OCI-LY7 (cell line): ENCODE measurements around the gene HELB. TPM values are rescaled to one million over a fixed set of nuclear protein-coding genes. Genes with fewer than 3 reads are reported as not detected.

Experiments
- BruUV-seq: library from RNA; stranded (reverse); fragments of 400-500 nt; replicated peaks from 2 replicates; lab custom pipeline; 2021; lab: Mats Ljungman, UMichigan
- CTCF ChIA-PET: fragments of 300-600 bp; sonication (Branson Sonifier 250); formaldehyde crosslinking; loops from one replicate; lab custom pipeline; 2022; ENCODE audit warnings: antibody characterized with exemption; ENCODE audit not compliant: unreplicated experiment; lab: Charles Lee
- POLR2A ChIA-PET: fragments of 300-600 bp; sonication (Branson Sonifier 250); formaldehyde crosslinking; loops from one replicate; lab custom pipeline; 2022; ENCODE audit warnings: antibody characterized with exemption; lab: Charles Lee
- DNase-seq: peaks from one replicate; pipeline ENCODE4 v3.0.0-alpha.2; 2015; ENCODE audit warnings: low spot score
- H2AFZ ChIP-seq: fragments of 200-600 bp; sonication (generic), shearing (Covaris generic); 2 replicates; pipeline ENCODE4 v1.6.1; 2014; ENCODE audit warnings: mild to moderate bottlenecking, antibody characterized with exemption, low read length, moderate library complexity
- H3K27ac ChIP-seq: fragments of 200-600 bp; sonication (generic); 2 replicates; pipeline ENCODE4 v1.5.1; 2014; ENCODE audit warnings: mixed run types, low read depth, mild to moderate bottlenecking, moderate library complexity, low read length, inconsistent platforms; ENCODE audit not compliant: poor library complexity, severe bottlenecking
- H3K36me3 ChIP-seq: fragments of 200-600 bp; sonication (generic); 2 replicates; pipeline ENCODE4 v1.6.1; 2014; ENCODE audit warnings: mild to moderate bottlenecking, antibody characterized with exemption, low read length, moderate library complexity, mixed read lengths; ENCODE audit not compliant: insufficient read depth
- H3K4me1 ChIP-seq: fragments of 200-600 bp; sonication (generic); 2 replicates; pipeline ENCODE4 v1.5.1; 2014; ENCODE audit warnings: mild to moderate bottlenecking, low read length; ENCODE audit not compliant: insufficient read depth, poor library complexity, severe bottlenecking
- H3K4me2 ChIP-seq: fragments of 200-600 bp; sonication (generic); 2 replicates; pipeline ENCODE4 v1.6.1; 2014; ENCODE audit warnings: mild to moderate bottlenecking, low read length
- H3K4me3 ChIP-seq: fragments of 200-600 bp; sonication (generic); 2 replicates; pipeline ENCODE4 v1.5.1; 2014; ENCODE audit warnings: mild to moderate bottlenecking, low read depth, low read length; ENCODE audit not compliant: poor library complexity, severe bottlenecking
- H3K79me2 ChIP-seq: fragments of 200-600 bp; sonication (generic); 2 replicates; pipeline ENCODE4 v1.6.1; 2016; ENCODE audit warnings: low read depth, mild to moderate bottlenecking, low read length, moderate library complexity, mixed read lengths; ENCODE audit not compliant: insufficient read depth
- H3K9me2 ChIP-seq: fragments of 200-600 bp; sonication (generic); 2 replicates; pipeline ENCODE4 v1.6.1; 2016; ENCODE audit warnings: mild to moderate bottlenecking, low read length, mixed read lengths; ENCODE audit not compliant: insufficient read depth
- H3K9me3 ChIP-seq: fragments of 200-600 bp; sonication (generic); 2 replicates; pipeline ENCODE4 v1.6.1; 2014; ENCODE audit warnings: mild to moderate bottlenecking, mixed run types, low read length, mixed read lengths
- H4K20me1 ChIP-seq: fragments of 200-600 bp; sonication (generic); 2 replicates; pipeline ENCODE4 v1.6.1; 2014; ENCODE audit warnings: mild to moderate bottlenecking, antibody characterized with exemption, low read length, moderate library complexity, mixed read lengths; ENCODE audit not compliant: insufficient read depth
- EZH2phosphoT487 ChIP-seq: fragments of 200-600 bp; sonication (generic); IDR thresholded peaks from 2 replicates; pipeline ENCODE4 v1.6.1; 2018; ENCODE audit warnings: low read depth, borderline replicate concordance, mild to moderate bottlenecking, mixed run types, antibody characterized with exemption, low read length, moderate library complexity, mixed read lengths
- intact Hi-C: fragments of 100-400 bp; cut with micrococcal nuclease; formaldehyde crosslinking; loops from one replicate; pipeline ENCODE4 v1.10.0; 2022; ENCODE audit not compliant: unreplicated experiment
- total RNA-seq, 2 experiments: library from RNA; depleted of rRNA in 1 of 2; stranded (reverse); fragments of >200 nt in 1 of 2; shearing (Covaris generic) in 1 of 2; gene quantifications; 2 replicates each; pipeline ENCODE4 v1.2.3, GENCODE V29; 2014 to 2022
- TF ChIP-seq, protein P1 (sequence below): fragments of 200-600 bp; sonication (generic); conservative IDR thresholded peaks from 2 replicates; pipeline ENCODE4 v1.5.1; 2014; ENCODE audit warnings: mild to moderate bottlenecking, antibody characterized with exemption, low read length, moderate library complexity, mixed read lengths

Gene HELB
- total RNA-seq, 2 experiments from 2014 or later: 6.0 to 7.5 TPM

DNA sequence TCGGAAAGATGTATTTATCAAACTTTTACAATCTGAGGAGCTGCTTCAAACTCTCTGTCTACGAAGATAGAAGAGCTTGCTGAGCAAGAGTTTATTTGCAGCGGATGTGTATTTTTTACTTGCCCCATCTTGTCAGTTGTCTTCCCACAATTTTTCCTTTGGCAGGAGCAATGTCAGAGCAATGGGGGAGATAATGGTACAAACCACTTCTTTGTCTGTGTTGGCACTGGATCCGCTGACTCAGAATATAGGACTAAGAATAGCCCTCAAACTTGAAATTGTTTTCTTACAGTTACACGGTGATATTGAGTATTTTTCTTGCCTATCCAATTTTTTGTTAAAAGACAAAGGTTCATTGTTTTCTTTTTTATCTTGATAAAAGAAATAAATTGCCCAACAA lies 27.6 kb downstream of the HELB start:
- Histone ChIP-seq H4K20me1 (no peaks in the 10 kb centered on the region), H3K4me2 (no peak overlapping the region), H3K9me3 (no peaks in the 10 kb centered on the region), H3K9me2 (no peaks in the 10 kb centered on the region), H3K79me2 (no peaks in the 10 kb centered on the region), H2AFZ (no peak overlapping the region), H3K27ac (no peak overlapping the region), H3K4me3 (no peak overlapping the region), H3K36me3 (peaks cover 4% of the 10 kb centered on the region; the same call in 1 of the 2 replicates), H3K4me1 (no peaks in the 10 kb centered on the region)
- DNase-seq: no peak
- POLR2A ChIA-PET: interaction anchor here (0.5 kb wide), 1 partner anchor 379 kb away, joined by 3 read pairs; no protein-coding TSS in a partner anchor
- no peak for TF ChIP-seq EZH2phosphoT487
- TF ChIP-seq, protein P1, sequence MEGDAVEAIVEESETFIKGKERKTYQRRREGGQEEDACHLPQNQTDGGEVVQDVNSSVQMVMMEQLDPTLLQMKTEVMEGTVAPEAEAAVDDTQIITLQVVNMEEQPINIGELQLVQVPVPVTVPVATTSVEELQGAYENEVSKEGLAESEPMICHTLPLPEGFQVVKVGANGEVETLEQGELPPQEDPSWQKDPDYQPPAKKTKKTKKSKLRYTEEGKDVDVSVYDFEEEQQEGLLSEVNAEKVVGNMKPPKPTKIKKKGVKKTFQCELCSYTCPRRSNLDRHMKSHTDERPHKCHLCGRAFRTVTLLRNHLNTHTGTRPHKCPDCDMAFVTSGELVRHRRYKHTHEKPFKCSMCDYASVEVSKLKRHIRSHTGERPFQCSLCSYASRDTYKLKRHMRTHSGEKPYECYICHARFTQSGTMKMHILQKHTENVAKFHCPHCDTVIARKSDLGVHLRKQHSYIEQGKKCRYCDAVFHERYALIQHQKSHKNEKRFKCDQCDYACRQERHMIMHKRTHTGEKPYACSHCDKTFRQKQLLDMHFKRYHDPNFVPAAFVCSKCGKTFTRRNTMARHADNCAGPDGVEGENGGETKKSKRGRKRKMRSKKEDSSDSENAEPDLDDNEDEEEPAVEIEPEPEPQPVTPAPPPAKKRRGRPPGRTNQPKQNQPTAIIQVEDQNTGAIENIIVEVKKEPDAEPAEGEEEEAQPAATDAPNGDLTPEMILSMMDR: no peak
- BruUV-seq: no TSS peak
- CTCF ChIA-PET: no interaction called here
- intact Hi-C loops: no loop called here

DNA sequence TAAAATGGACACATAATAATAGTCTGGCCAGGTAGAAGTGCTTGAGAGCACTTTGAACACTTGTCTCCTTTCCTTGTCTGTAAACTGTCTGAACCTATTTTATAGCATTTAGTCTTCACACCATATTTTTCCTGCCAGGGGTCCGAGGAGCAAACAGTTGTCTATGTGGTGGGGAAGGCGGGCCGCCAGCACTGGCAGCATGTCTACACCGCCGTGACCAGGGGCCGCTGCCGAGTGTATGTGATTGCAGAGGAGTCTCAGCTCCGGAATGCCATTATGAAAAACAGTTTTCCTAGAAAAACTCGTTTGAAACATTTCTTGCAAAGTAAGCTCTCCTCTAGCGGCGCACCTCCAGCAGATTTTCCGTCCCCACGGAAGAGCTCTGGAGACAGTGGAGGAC lies 28.7 kb downstream of the HELB start:
- no peaks in the 10 kb centered on the region for H3K9me3 ChIP-seq
- no peak overlapping the region for H3K27ac ChIP-seq
- ChIA-PET CTCF (no interaction called here), POLR2A (no interaction called here)
- no peak for DNase-seq
- no peaks in the 10 kb centered on the region for H4K20me1 ChIP-seq
- BruUV-seq: no TSS peak
- H3K79me2 ChIP-seq: no peaks in the 10 kb centered on the region
- no peak overlapping the region for H3K4me2 ChIP-seq
- no peak overlapping the region for H3K4me3 ChIP-seq
- TF ChIP-seq, protein P1: no peak
- no peak for TF ChIP-seq EZH2phosphoT487
- no peaks in the 10 kb centered on the region for H3K9me2 ChIP-seq
- H3K36me3 ChIP-seq: no peaks in the 10 kb centered on the region
- no peaks in the 10 kb centered on the region for H3K4me1 ChIP-seq
- H2AFZ ChIP-seq: no peak overlapping the region
- intact Hi-C loops: no loop called here

DNA sequence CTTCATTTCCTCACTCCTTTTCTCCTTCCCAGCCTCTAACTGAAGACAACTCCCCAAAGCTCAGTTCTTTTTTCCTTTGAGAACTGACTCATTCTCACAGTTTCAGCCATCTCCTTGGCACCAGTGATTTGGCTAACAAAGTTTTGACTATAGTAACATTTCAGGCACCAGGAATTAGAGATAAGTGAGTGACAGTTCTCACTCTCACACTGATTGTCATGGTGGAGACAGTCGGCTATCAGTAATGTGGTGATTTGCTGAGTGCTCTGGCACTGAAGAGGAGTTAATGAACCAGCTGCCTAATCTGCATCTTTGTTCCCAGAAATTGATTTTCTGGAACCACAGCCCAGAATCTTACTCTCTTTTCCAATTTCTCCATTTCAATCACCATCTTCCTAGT lies 29.5 kb downstream of the HELB start:
- ChIA-PET POLR2A (no interaction called here), CTCF (no interaction called here)
- H3K9me3 ChIP-seq: no peaks in the 10 kb centered on the region
- DNase-seq: no peak
- no peaks in the 10 kb centered on the region for H3K4me1 ChIP-seq
- intact Hi-C loops: no loop called here
- TF ChIP-seq, protein P1: no peak
- no peak for TF ChIP-seq EZH2phosphoT487
- H3K4me2 ChIP-seq: no peak overlapping the region
- H3K79me2 ChIP-seq: no peaks in the 10 kb centered on the region
- no peaks in the 10 kb centered on the region for H3K36me3 ChIP-seq
- H3K9me2 ChIP-seq: no peaks in the 10 kb centered on the region
- no peak overlapping the region for H2AFZ ChIP-seq
- no peaks in the 10 kb centered on the region for H4K20me1 ChIP-seq
- H3K27ac ChIP-seq: no peak overlapping the region
- H3K4me3 ChIP-seq: no peak overlapping the region
- no TSS peak for BruUV-seq
